ENCODE data around the gene CHDH.

Gene CHDH, protein sequence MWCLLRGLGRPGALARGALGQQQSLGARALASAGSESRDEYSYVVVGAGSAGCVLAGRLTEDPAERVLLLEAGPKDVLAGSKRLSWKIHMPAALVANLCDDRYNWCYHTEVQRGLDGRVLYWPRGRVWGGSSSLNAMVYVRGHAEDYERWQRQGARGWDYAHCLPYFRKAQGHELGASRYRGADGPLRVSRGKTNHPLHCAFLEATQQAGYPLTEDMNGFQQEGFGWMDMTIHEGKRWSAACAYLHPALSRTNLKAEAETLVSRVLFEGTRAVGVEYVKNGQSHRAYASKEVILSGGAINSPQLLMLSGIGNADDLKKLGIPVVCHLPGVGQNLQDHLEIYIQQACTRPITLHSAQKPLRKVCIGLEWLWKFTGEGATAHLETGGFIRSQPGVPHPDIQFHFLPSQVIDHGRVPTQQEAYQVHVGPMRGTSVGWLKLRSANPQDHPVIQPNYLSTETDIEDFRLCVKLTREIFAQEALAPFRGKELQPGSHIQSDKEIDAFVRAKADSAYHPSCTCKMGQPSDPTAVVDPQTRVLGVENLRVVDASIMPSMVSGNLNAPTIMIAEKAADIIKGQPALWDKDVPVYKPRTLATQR

DNA sequence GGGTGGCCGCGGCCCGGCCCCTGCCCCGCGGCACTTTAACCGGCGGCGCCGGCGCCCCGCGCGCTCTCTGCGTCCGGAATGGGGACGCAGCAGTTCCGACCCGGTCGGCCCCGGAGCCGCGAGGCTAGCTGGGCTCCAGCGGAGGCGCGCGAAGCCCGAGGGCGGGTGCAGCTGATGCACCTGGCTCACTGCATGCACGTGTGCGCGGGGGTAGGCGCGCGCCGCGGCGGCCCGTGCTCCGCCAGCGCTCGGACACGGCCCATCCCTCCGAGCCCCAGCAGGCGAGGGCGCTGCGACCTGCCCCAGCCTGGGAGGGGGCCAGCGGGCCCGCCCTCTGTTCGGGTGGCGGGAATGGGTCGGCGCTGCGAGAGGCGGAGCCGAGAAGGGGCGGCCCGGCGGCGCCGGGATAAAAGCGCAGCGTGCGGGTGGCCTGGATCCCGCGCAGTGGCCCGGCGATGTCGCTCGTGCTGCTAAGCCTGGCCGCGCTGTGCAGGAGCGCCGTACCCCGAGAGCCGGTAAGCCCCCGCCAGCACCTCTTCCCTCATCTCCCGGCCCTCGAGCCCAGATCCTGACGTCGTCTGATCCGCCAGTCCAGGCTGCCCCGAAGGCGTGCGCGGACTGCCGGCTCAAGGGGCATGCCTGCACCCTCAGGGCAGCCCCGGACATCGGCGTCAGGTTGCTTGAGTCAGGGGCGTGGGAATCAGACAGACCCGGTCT is at the start of gene CHDH, which contains the start of gene IL17RB:
CHDH (minus strand) TSS at position 286 of the 717 bp plus-strand sequence. CDS start 22,411 bp downstream, outside the sequence.
IL17RB (plus strand) TSS at position 435 of the 717 bp plus-strand sequence; CDS start at position 456, 21 bp downstream.
- DNase-seq (ENCODE audit: extremely low read depth, low read depth), result no peak
- TF ChIP-seq, protein P1, sequence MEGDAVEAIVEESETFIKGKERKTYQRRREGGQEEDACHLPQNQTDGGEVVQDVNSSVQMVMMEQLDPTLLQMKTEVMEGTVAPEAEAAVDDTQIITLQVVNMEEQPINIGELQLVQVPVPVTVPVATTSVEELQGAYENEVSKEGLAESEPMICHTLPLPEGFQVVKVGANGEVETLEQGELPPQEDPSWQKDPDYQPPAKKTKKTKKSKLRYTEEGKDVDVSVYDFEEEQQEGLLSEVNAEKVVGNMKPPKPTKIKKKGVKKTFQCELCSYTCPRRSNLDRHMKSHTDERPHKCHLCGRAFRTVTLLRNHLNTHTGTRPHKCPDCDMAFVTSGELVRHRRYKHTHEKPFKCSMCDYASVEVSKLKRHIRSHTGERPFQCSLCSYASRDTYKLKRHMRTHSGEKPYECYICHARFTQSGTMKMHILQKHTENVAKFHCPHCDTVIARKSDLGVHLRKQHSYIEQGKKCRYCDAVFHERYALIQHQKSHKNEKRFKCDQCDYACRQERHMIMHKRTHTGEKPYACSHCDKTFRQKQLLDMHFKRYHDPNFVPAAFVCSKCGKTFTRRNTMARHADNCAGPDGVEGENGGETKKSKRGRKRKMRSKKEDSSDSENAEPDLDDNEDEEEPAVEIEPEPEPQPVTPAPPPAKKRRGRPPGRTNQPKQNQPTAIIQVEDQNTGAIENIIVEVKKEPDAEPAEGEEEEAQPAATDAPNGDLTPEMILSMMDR (IDR thresholded peaks at IDR 0.05; ENCODE audit: low read depth, low read length), result no peak

DNA sequence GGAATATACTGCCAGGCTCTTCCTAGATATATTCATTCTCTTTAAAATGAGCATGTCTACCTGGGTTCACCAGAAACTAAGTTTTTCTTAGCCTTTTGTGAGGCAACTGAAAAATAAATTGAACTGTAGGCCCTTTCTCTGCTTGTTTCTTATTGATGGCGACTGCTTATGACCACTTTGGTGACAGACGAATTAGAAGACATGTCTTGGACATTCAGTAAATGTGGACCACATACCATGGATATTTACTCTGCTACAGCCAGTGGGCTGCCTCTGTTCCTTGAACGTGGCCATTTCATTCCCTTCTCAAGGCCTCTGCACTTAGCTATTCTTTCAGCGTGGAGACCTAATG is 46.0 kb upstream of the CHDH start:
- TF ChIP-seq, protein P1 (IDR thresholded peaks at IDR 0.05; ENCODE audit: low read depth, low read length), result no peak
- no peak for DNase-seq (ENCODE audit: extremely low read depth, low read depth)

DNA sequence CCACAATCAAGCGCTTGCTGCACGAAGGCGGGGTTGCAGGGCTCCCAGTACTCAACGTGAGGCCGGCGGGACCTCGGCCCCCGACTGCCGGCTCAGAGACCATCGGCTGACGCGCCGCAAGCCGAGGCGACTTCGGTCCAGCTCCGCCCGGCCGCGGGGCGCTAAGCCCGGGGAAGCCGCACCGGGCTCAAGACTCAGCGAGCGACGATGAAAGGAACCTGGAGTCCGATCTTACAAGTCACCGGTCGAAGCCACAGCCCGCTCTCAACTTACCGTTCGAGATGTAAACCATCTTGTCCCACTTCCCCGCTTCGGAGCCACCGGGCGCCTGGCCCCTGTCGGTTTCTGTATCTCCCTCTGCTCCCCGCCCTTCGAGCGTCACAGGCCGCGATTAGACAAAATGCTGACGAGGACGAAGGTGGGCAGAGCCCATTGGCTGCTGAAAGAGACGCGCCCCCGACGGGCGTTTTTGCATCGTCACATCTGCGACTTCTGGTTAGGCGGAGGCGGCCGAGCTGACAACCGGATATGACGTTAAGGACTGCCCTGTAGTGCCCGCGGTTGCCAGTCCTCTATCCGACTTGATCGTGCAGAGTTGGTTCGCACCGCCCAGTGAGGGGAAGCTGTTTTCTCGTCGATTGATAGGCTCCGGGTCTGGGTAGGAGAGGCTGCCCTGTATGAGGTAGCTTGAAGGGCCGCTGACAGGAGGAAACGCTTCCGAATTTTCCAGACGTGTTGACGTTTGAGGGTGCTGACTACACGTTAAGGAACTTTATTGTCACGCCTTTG is 45.5 kb upstream of the CHDH start, which contains the start of gene SELENOK:
SELENOK (minus strand) TSS at position 363 of the 789 bp plus-strand sequence.
- peak; percentile 97 for DNase-seq (ENCODE audit: extremely low read depth, low read depth)
- TF ChIP-seq, protein P1 (IDR thresholded peaks at IDR 0.05; ENCODE audit: low read depth, low read length), result no peak

DNA sequence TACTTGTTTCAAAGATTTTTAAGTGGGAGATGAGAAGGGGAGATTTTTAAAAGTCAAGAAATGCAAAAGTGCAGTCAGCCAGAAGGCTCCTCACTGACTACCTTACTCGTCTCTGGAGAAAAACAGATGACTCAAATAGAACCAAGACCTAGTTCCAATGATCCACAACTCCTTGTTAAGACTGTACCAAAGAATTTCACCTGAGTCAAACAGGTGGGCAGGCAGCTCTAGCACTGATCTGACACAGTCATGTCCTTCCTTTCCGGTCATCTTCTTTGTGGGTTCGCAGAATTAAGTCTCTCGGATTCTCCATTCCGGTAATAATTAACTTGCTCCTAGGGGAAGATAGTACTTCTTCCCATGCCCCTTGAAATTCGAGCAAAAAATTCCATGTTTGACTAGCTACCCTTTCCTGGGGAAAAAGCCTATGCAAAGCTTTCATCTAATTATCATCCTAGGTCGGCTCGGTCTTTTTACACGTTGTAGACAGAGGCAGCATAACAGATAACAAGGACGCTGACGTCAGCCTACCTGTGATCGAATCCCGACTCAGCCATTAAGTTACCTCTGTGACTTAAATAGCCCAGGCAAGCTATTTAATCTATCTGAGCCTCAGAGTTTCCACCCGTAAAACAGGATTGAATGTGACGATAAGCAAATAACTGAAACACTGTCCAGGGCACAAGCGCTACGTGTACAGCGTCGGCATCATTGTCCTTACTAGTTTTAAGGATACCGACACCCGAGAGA is 44.7 kb upstream of the CHDH start:
- no peak for DNase-seq (ENCODE audit: extremely low read depth, low read depth)
- TF ChIP-seq, protein P1 (IDR thresholded peaks at IDR 0.05; ENCODE audit: low read depth, low read length), result no peak

DNA sequence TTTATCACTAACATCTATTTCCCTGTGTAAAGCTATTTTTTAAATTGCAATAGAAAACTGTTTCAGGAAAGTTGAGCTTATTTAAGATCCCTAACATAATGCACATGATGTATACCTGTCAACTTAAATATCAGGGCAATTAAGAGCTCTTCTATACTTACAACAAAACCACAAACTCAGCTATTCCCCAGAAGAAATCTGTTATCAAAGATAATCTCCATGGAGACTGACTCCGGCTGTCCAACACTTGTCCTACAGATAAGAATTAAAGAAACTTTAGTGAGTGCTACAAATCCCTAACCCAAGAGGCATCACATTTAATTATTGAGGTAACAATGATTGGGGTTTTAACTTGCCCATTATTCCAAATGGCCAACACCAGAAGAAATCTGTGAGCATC is 42.0 kb upstream of the CHDH start:
- no peak for DNase-seq (ENCODE audit: extremely low read depth, low read depth)
- TF ChIP-seq, protein P1 (IDR thresholded peaks at IDR 0.05; ENCODE audit: low read depth, low read length), result no peak

DNA sequence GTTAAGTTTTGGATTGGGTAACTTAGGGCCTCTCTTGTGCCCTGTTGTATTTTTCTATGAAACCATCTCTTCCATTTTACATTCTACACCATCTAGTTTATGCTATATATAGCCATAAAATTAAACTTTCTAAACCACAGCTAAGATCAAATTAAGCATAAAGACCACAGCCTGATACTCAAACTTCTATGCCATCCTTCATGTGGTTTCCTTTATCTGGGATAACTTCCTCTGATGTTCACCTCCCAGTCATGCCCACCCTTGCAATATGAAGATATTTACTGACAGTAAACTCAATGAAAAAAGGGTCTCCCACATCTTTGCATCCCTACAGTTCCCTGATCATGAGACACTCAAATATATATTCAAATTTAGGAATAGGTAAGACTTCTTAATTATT is 41.2 kb upstream of the CHDH start:
- DNase-seq (ENCODE audit: extremely low read depth, low read depth), result no peak
- TF ChIP-seq, protein P1 (IDR thresholded peaks at IDR 0.05; ENCODE audit: low read depth, low read length), result no peak
